Fibroblast of the aortic adventitia (primary cell): ENCODE results near the gene RASAL1. TPM values are rescaled to one million over a fixed set of nuclear protein-coding genes. Genes with fewer than 3 reads are reported as not detected.
"Not testable (repeated sequence)": the region's sequence is repeated elsewhere in the genome, so short reads cannot be mapped to it uniquely, and the experiment has no call there.

Experiments used
- DNase-seq: peaks from one replicate; pipeline ENCODE4 v3.0.0-alpha.2; 2010; ENCODE audit warnings: low read depth
- H3K4me3 ChIP-seq: 2 replicates; pipeline ENCODE4 v1.5.1; 2011; ENCODE audit warnings: low read depth, mild to moderate bottlenecking, control low read depth, low read length, moderate library complexity
- total RNA-seq: library from RNA; depleted of rRNA; stranded (reverse); fragments of >200 nt; gene quantifications from 2 replicates; pipeline ENCODE4 v1.2.3, GENCODE V29; 2012; ENCODE audit warnings: low replicate concordance
- TF ChIP-seq, protein P1 (sequence below): IDR thresholded peaks from 2 replicates; pipeline ENCODE4 v1.5.1; 2011; ENCODE audit warnings: mild to moderate bottlenecking, low read length, control low read depth, inconsistent platforms; ENCODE audit not compliant: insufficient read depth

RASAL1 gene
- total RNA-seq, 1 donor, result not detected

GRCh38 chr12:113146999-113147398, 11.4 kb upstream of the RASAL1 start:
- TF ChIP-seq, protein P1, sequence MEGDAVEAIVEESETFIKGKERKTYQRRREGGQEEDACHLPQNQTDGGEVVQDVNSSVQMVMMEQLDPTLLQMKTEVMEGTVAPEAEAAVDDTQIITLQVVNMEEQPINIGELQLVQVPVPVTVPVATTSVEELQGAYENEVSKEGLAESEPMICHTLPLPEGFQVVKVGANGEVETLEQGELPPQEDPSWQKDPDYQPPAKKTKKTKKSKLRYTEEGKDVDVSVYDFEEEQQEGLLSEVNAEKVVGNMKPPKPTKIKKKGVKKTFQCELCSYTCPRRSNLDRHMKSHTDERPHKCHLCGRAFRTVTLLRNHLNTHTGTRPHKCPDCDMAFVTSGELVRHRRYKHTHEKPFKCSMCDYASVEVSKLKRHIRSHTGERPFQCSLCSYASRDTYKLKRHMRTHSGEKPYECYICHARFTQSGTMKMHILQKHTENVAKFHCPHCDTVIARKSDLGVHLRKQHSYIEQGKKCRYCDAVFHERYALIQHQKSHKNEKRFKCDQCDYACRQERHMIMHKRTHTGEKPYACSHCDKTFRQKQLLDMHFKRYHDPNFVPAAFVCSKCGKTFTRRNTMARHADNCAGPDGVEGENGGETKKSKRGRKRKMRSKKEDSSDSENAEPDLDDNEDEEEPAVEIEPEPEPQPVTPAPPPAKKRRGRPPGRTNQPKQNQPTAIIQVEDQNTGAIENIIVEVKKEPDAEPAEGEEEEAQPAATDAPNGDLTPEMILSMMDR, result no peak
- DNase-seq, result no peak
- H3K4me3 ChIP-seq, result no peak overlapping the region

- no peak overlapping the region for H3K4me3 ChIP-seq
- DNase-seq, result peak; percentile 62
- TF ChIP-seq, protein P1, result no peak
These were observed 10.4 kb upstream of the RASAL1 start for GRCh38 chr12:113145720-113146551.

- no peak for DNase-seq
- H3K4me3 ChIP-seq, result no peak overlapping the region
- TF ChIP-seq, protein P1, result no peak
These were observed 9.2 kb upstream of the RASAL1 start for GRCh38 chr12:113144806-113145205.

DNA sequence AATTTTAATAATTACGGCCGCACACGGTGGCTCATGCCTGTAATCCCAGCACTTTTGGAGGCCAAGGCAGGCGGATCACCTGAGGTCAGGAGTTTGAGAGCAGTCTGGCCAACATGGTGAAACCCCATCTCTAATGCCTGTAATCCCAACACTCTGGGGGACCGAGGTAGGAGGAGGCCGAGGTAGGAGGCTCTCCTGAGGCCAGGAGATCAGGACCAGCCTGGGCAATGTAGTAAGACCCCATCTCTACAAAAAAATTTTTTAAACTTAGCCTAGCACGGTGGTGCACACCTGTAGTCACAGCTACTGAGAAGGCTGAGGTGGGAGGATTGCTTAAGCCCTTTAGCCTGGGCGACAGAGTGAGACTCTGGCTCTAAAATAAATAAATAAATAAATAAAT, 8.4 kb upstream of the RASAL1 start:
- no peak overlapping the region for H3K4me3 ChIP-seq
- DNase-seq, result no peak
- TF ChIP-seq, protein P1, result no peak

GRCh38 chr12:113142886-113143332, 7.3 kb upstream of the RASAL1 start:
- no peak overlapping the region for H3K4me3 ChIP-seq
- DNase-seq, result no peak
- TF ChIP-seq, protein P1, result no peak

GRCh38 chr12:113142173-113142885, 6.8 kb upstream of the RASAL1 start:
- DNase-seq, result no peak
- H3K4me3 ChIP-seq, result no peak overlapping the region
- TF ChIP-seq, protein P1, result no peak

DNA sequence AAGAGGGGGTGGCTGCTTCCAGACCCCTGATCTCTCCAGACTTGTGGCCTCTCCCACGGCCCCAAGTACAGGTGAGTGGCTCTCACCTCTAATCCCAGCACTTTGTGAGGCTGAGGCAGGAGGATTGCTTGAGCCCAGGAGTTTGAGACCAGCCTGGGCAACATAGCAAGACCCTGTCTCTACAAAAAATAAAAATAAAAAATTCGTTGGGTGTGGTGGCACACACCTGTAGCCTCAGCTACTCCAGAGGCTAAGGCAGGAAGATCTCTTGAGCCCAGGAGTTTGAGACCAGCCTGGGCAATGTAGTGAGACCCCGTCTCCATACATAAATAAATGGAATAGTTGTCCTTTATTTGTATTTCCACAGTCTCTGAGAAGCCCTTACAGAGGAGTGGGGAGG, 6.2 kb upstream of the RASAL1 start:
- H3K4me3 ChIP-seq, result not testable (repeated sequence)

More for the DNA sequence above, 6.2 kb upstream of the RASAL1 start:
- DNase-seq, result not testable (repeated sequence)
